ENCODE data around the gene SYNDIG1.

Gene SYNDIG1

GRCh38 chr20:24640276-24640675 is 170.8 kb downstream of the SYNDIG1 start:
- Histone ChIP-seq H3K27ac (ENCODE audit: low read length, poor library complexity, severe bottlenecking) (no peak overlapping the region), H4K8ac (ENCODE audit: low read length) (no peak overlapping the region), H3K27me3 (ENCODE audit: control insufficient read depth in 1 of 2, insufficient read depth in 1 of 2, low read length in 2 of 2) (no peaks in the 10 kb centered on the region), H3K4ac (ENCODE audit: low read depth in 1 of 2, low read length in 2 of 2) (no peak overlapping the region), H2BK5ac (ENCODE audit: low read depth, low read length, poor library complexity, severe bottlenecking) (no peak overlapping the region), H3K9me3 (ENCODE audit: control insufficient read depth, low read length) (no peaks in the 10 kb centered on the region), H3K4me3 (ENCODE audit: insufficient read depth in 1 of 2, low read depth in 1 of 2, low read length in 2 of 2) (no peak overlapping the region), H4K91ac (ENCODE audit: low read length) (no peak overlapping the region), H3K23ac (ENCODE audit: low read length in 2 of 2) (no peak overlapping the region), H3K4me1 (ENCODE audit: control insufficient read depth, insufficient read depth, low read depth, low read length) (peaks cover 12% of the 10 kb centered on the region), H3K9ac (ENCODE audit: low read length) (no peak overlapping the region), H2BK120ac (ENCODE audit: low read depth, low read length) (no peak overlapping the region), H3K18ac (ENCODE audit: low read depth in 1 of 2, low read length in 2 of 2) (no peak overlapping the region), H3K14ac (ENCODE audit: low read length in 2 of 2) (no peak overlapping the region), H2AK5ac (ENCODE audit: low read length, severe bottlenecking) (no peak overlapping the region), H3K79me1 (replicated peaks; ENCODE audit: low read length, poor library complexity, severe bottlenecking) (no peaks in the 10 kb centered on the region), H3K4me2 (ENCODE audit: low read length, poor library complexity, severe bottlenecking) (no peak overlapping the region), H2BK15ac (ENCODE audit: low read depth, poor library complexity, severe bottlenecking) (no peak overlapping the region), H2BK12ac (ENCODE audit: low read length in 2 of 2) (no peak overlapping the region), H3K36me3 (ENCODE audit: control insufficient read depth in 1 of 2, insufficient read depth in 2 of 2, low read depth in 1 of 2, low read length in 2 of 2) (no peaks in the 10 kb centered on the region), H2AFZ (ENCODE audit: low read depth, low read length) (no peak overlapping the region)
- no peak for DNase-seq
- WGBS, result 99% methylated on average over 2 of the region's 2 CpGs

- H3K14ac ChIP-seq (ENCODE audit: low read length in 2 of 2), result no peak overlapping the region
- WGBS, result 82% methylated on average over 4 of the region's 6 CpGs
- H2BK120ac ChIP-seq (ENCODE audit: low read depth, low read length), result no peak overlapping the region
- no peaks in the 10 kb centered on the region for H3K79me1 ChIP-seq (replicated peaks; ENCODE audit: low read length, poor library complexity, severe bottlenecking)
- no peaks in the 10 kb centered on the region for H3K27me3 ChIP-seq (ENCODE audit: control insufficient read depth in 1 of 2, insufficient read depth in 1 of 2, low read length in 2 of 2)
- no peak overlapping the region for H3K9ac ChIP-seq (ENCODE audit: low read length)
- no peak overlapping the region for H3K4me2 ChIP-seq (ENCODE audit: low read length, poor library complexity, severe bottlenecking)
- H2AK5ac ChIP-seq (ENCODE audit: low read length, severe bottlenecking), result no peak overlapping the region
- no peak overlapping the region for H4K8ac ChIP-seq (ENCODE audit: low read length)
- no peak overlapping the region for H2BK15ac ChIP-seq (ENCODE audit: low read depth, poor library complexity, severe bottlenecking)
- no peak overlapping the region for H3K23ac ChIP-seq (ENCODE audit: low read length in 2 of 2)
- H2AFZ ChIP-seq (ENCODE audit: low read depth, low read length), result no peak overlapping the region
- peaks cover 11% of the 10 kb centered on the region for H3K4me1 ChIP-seq (ENCODE audit: control insufficient read depth, insufficient read depth, low read depth, low read length)
- no peak overlapping the region for H3K18ac ChIP-seq (ENCODE audit: low read depth in 1 of 2, low read length in 2 of 2)
- H4K91ac ChIP-seq (ENCODE audit: low read length), result no peak overlapping the region
- no peak overlapping the region for H2BK12ac ChIP-seq (ENCODE audit: low read length in 2 of 2)
- no peaks in the 10 kb centered on the region for H3K9me3 ChIP-seq (ENCODE audit: control insufficient read depth, low read length)
- no peak overlapping the region for H3K27ac ChIP-seq (ENCODE audit: low read length, poor library complexity, severe bottlenecking)
- H2BK5ac ChIP-seq (ENCODE audit: low read depth, low read length, poor library complexity, severe bottlenecking), result no peak overlapping the region
- H3K4ac ChIP-seq (ENCODE audit: low read depth in 1 of 2, low read length in 2 of 2), result no peak overlapping the region
- no peaks in the 10 kb centered on the region for H3K36me3 ChIP-seq (ENCODE audit: control insufficient read depth in 1 of 2, insufficient read depth in 2 of 2, low read depth in 1 of 2, low read length in 2 of 2)
- no peak for DNase-seq
- H3K4me3 ChIP-seq (ENCODE audit: insufficient read depth in 1 of 2, low read depth in 1 of 2, low read length in 2 of 2), result no peak overlapping the region
Measured at GRCh38 chr20:24640686-24641085, 171.3 kb downstream of the SYNDIG1 start.

GRCh38 chr20:24643731-24644626 is 174.6 kb downstream of the SYNDIG1 start:
- Histone ChIP-seq H3K79me1 (replicated peaks; ENCODE audit: low read length, poor library complexity, severe bottlenecking) (no peaks in the 10 kb centered on the region), H3K18ac (ENCODE audit: low read depth in 1 of 2, low read length in 2 of 2) (no peak overlapping the region), H3K9me3 (ENCODE audit: control insufficient read depth, low read length) (peaks cover 4% of the 10 kb centered on the region), H4K91ac (ENCODE audit: low read length) (no peak overlapping the region), H3K4me3 (ENCODE audit: insufficient read depth in 1 of 2, low read depth in 1 of 2, low read length in 2 of 2) (no peak overlapping the region), H4K8ac (ENCODE audit: low read length) (no peak overlapping the region), H3K9ac (ENCODE audit: low read length) (no peak overlapping the region), H3K14ac (ENCODE audit: low read length in 2 of 2) (no peak overlapping the region), H2BK120ac (ENCODE audit: low read depth, low read length) (no peak overlapping the region), H2AFZ (ENCODE audit: low read depth, low read length) (no peak overlapping the region), H2BK15ac (ENCODE audit: low read depth, poor library complexity, severe bottlenecking) (no peak overlapping the region), H3K23ac (ENCODE audit: low read length in 2 of 2) (no peak overlapping the region), H3K36me3 (ENCODE audit: control insufficient read depth in 1 of 2, insufficient read depth in 2 of 2, low read depth in 1 of 2, low read length in 2 of 2) (no peaks in the 10 kb centered on the region), H3K4me1 (ENCODE audit: control insufficient read depth, insufficient read depth, low read depth, low read length) (peaks cover 8% of the 10 kb centered on the region), H3K27me3 (ENCODE audit: control insufficient read depth in 1 of 2, insufficient read depth in 1 of 2, low read length in 2 of 2) (no peaks in the 10 kb centered on the region), H2AK5ac (ENCODE audit: low read length, severe bottlenecking) (no peak overlapping the region), H3K4ac (ENCODE audit: low read depth in 1 of 2, low read length in 2 of 2) (no peak overlapping the region), H3K4me2 (ENCODE audit: low read length, poor library complexity, severe bottlenecking) (no peak overlapping the region), H2BK12ac (ENCODE audit: low read length in 2 of 2) (no peak overlapping the region), H2BK5ac (ENCODE audit: low read depth, low read length, poor library complexity, severe bottlenecking) (no peak overlapping the region), H3K27ac (ENCODE audit: low read length, poor library complexity, severe bottlenecking) (no peak overlapping the region)
- DNase-seq, result no peak
- 71% methylated on average over 1 of the region's 2 CpGs for whole genome bisulfite sequencing

- Histone ChIP-seq H4K8ac (ENCODE audit: low read length) (no peak overlapping the region), H3K4ac (ENCODE audit: low read depth in 1 of 2, low read length in 2 of 2) (no peak overlapping the region), H3K23ac (ENCODE audit: low read length in 2 of 2) (no peak overlapping the region), H3K27ac (ENCODE audit: low read length, poor library complexity, severe bottlenecking) (no peak overlapping the region), H2BK120ac (ENCODE audit: low read depth, low read length) (no peak overlapping the region), H3K9ac (ENCODE audit: low read length) (no peak overlapping the region), H2BK5ac (ENCODE audit: low read depth, low read length, poor library complexity, severe bottlenecking) (no peak overlapping the region), H3K4me3 (ENCODE audit: insufficient read depth in 1 of 2, low read depth in 1 of 2, low read length in 2 of 2) (no peak overlapping the region), H3K27me3 (ENCODE audit: control insufficient read depth in 1 of 2, insufficient read depth in 1 of 2, low read length in 2 of 2) (no peaks in the 10 kb centered on the region), H3K9me3 (ENCODE audit: control insufficient read depth, low read length) (peaks cover 8% of the 10 kb centered on the region), H3K36me3 (ENCODE audit: control insufficient read depth in 1 of 2, insufficient read depth in 2 of 2, low read depth in 1 of 2, low read length in 2 of 2) (no peaks in the 10 kb centered on the region), H3K79me1 (replicated peaks; ENCODE audit: low read length, poor library complexity, severe bottlenecking) (no peaks in the 10 kb centered on the region), H3K4me1 (ENCODE audit: control insufficient read depth, insufficient read depth, low read depth, low read length) (peaks cover 8% of the 10 kb centered on the region), H3K4me2 (ENCODE audit: low read length, poor library complexity, severe bottlenecking) (no peak overlapping the region), H4K91ac (ENCODE audit: low read length) (no peak overlapping the region), H2AFZ (ENCODE audit: low read depth, low read length) (no peak overlapping the region), H3K14ac (ENCODE audit: low read length in 2 of 2) (no peak overlapping the region), H2BK12ac (ENCODE audit: low read length in 2 of 2) (no peak overlapping the region), H3K18ac (ENCODE audit: low read depth in 1 of 2, low read length in 2 of 2) (no peak overlapping the region), H2AK5ac (ENCODE audit: low read length, severe bottlenecking) (no peak overlapping the region), H2BK15ac (ENCODE audit: low read depth, poor library complexity, severe bottlenecking) (no peak overlapping the region)
- WGBS, result 97% methylated on average over 10 of the region's 10 CpGs
- no peak for DNase-seq
Measured at GRCh38 chr20:24646321-24646720, 176.9 kb downstream of the SYNDIG1 start.
